ENCODE measurements around the gene CMBL. TPM values are rescaled to one million over a fixed set of nuclear protein-coding genes. Genes with fewer than 3 reads are reported as not detected.
A peak's percentile ranks its signal among the peaks of the same experiment; 100 is the strongest.

Gene CMBL
- total RNA-seq, 1 donor from 2014 or later: 21.7 TPM

DNA sequence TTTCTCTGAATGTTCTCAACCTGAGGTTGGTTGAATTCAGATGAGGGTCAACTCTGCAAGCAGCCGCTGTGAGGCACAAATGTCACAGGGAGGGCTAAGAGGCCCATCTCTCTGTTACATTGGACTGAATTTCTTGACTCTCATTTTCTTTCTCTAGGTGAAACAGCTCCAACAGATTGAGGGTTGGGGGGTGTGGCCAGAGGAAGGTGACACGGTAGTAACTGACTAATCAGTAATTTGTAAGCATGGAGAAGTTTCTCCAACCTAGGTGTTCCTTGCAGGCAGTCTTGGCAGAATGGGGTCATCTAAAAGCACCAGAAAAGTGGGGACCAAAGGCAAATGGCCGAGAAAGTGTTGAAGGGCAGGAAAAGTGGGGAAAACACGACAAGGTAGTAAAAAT lies 40.9 kb downstream of the CMBL start:
- H3K9me3 ChIP-seq: no peaks in the 10 kb centered on the region
- no peak for ATAC-seq
- TF ChIP-seq, protein P1, sequence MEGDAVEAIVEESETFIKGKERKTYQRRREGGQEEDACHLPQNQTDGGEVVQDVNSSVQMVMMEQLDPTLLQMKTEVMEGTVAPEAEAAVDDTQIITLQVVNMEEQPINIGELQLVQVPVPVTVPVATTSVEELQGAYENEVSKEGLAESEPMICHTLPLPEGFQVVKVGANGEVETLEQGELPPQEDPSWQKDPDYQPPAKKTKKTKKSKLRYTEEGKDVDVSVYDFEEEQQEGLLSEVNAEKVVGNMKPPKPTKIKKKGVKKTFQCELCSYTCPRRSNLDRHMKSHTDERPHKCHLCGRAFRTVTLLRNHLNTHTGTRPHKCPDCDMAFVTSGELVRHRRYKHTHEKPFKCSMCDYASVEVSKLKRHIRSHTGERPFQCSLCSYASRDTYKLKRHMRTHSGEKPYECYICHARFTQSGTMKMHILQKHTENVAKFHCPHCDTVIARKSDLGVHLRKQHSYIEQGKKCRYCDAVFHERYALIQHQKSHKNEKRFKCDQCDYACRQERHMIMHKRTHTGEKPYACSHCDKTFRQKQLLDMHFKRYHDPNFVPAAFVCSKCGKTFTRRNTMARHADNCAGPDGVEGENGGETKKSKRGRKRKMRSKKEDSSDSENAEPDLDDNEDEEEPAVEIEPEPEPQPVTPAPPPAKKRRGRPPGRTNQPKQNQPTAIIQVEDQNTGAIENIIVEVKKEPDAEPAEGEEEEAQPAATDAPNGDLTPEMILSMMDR (IDR thresholded peaks at IDR 0.05): no peak
- no peak for DNase-seq
- H3K36me3 ChIP-seq: peaks cover 41% of the 10 kb centered on the region
- H3K27ac ChIP-seq: no peak overlapping the region
- H3K4me1 ChIP-seq: no peaks in the 10 kb centered on the region
- H3K4me3 ChIP-seq: no peak overlapping the region
- intact Hi-C loops (cut with DNase I): no loop called here
- no peaks in the 10 kb centered on the region for H3K27me3 ChIP-seq (ENCODE audit: low read depth)

DNA sequence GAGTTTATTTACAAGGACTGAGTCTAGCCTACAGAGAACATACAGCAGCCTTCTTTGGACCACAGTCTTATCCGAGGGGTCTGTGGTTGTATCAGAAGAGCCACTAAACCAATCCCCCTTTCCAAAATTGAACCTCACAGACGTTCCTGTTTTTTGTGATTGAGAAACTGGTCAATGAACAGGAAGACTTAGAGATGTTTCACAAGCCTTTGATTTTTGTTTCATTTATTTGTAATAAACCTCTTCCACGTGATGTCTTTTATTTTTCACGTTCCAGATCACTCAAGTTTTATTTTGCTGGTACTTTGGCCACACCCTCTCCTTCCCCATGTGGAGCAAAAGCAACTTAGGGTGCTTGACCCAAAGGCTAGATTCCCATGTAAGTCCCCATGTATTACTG lies 41.6 kb downstream of the CMBL start:
- intact Hi-C loops (cut with DNase I): no loop called here
- H3K27me3 ChIP-seq (ENCODE audit: low read depth): no peaks in the 10 kb centered on the region

DNA sequence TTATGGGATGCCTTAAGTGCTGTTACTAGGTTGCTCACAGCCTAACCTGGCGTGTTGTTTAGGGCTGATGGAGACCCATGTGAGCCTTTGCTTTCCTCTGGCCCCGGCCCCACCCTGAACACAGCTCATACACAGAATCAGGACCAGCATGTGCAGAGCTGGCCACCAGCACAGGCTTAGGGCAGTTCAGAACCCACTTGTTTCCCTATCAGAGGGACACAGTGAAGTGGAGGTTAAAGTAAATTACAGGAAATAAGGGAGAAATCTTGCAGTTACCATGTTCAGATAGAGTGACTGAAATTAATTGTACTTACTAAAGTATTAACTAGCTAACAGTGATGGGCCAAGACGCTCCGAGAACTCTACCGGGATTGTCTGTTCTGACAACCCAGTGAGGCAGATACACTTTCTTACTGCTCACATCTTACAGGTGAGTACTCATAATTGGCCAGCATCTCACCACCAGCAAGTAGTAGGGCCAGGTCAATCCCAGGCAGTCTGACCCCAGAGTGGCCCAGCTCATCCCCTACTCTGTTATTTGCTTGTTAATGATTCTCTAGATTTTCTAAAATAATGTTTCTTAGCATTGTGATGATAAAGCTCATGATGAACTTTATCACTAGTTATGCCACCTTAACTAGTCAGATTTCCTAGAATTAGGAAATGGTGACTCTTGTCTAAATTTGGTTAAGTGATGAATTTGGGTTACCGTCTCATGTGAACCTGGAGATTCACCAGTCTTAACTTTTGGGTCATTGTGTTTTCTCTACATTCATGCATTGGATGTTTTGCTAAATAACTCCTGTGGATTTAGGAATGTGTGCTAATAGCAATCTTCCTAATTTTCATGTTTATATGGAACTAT lies 42.2 kb downstream of the CMBL start:
- Histone ChIP-seq H3K4me3 (no peak overlapping the region), H3K27ac (no peak overlapping the region), H3K4me1 (no peaks in the 10 kb centered on the region), H3K36me3 (peaks cover 55% of the 10 kb centered on the region), H3K27me3 (ENCODE audit: low read depth) (no peaks in the 10 kb centered on the region), H3K9me3 (no peaks in the 10 kb centered on the region)
- ATAC-seq (peak in 1 of 2 donors; percentile 14), DNase-seq (no peak)
- TF ChIP-seq, protein P1 (IDR thresholded peaks at IDR 0.05): no peak
- intact Hi-C loops (cut with DNase I): no loop called here

More for the DNA sequence above, 41.6 kb downstream of the CMBL start:
- ATAC-seq: no peak
- Histone ChIP-seq H3K4me1 (no peaks in the 10 kb centered on the region), H3K4me3 (no peak overlapping the region), H3K36me3 (peaks cover 48% of the 10 kb centered on the region), H3K9me3 (no peaks in the 10 kb centered on the region), H3K27ac (no peak overlapping the region)
- DNase-seq: no peak
- TF ChIP-seq, protein P1 (IDR thresholded peaks at IDR 0.05): no peak

DNA sequence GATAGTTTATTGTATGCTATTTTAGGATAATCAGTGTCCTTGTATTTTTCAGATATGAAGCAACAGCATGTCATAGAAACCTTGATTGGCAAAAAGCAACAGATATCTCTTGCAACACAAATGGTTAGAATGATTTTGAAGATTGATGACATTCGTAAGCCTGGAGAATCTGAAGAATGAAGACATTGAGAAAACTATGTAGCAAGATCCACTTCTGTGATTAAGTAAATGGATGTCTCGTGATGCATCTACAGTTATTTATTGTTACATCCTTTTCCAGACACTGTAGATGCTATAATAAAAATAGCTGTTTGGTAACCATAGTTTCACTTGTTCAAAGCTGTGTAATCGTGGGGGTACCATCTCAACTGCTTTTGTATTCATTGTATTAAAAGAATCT lies 43.1 kb downstream of the CMBL start:
- no peak for DNase-seq
- Histone ChIP-seq H3K9me3 (no peaks in the 10 kb centered on the region), H3K27ac (no peak overlapping the region), H3K27me3 (ENCODE audit: low read depth) (no peaks in the 10 kb centered on the region), H3K4me1 (no peaks in the 10 kb centered on the region), H3K4me3 (no peak overlapping the region), H3K36me3 (peaks cover 63% of the 10 kb centered on the region)
- TF ChIP-seq, protein P1 (IDR thresholded peaks at IDR 0.05): no peak
- intact Hi-C loops (cut with DNase I): no loop called here
- peak in 1 of 2 donors; percentile 24 for ATAC-seq

DNA sequence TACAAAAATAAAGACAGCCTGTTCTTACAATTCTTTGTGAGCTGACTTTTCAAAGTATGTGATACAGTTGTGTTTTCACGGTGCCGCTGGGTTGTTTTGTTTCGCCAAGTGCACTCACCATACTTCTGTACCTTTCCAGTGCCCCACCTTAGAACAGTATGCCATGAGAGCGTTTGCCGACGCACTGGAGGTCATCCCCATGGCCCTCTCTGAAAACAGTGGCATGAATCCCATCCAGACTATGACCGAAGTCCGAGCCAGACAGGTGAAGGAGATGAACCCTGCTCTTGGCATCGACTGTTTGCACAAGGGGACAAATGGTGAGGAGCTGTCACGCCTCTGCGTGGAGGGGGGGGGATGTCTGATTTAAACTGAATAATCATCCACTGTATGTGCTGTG lies 44.7 kb downstream of the CMBL start:
- TF ChIP-seq, protein P1 (IDR thresholded peaks at IDR 0.05): no peak
- Histone ChIP-seq H3K9me3 (no peaks in the 10 kb centered on the region), H3K27ac (no peak overlapping the region), H3K4me1 (no peaks in the 10 kb centered on the region), H3K4me3 (no peak overlapping the region), H3K27me3 (ENCODE audit: low read depth) (no peaks in the 10 kb centered on the region), H3K36me3 (peaks cover 79% of the 10 kb centered on the region)
- ATAC-seq (peak in 1 of 2 donors; percentile 35), DNase-seq (no peak)
- intact Hi-C loops (cut with DNase I): no loop called here
